ENCODE measurements around the gene HHAT. TPM values are rescaled to one million over a fixed set of nuclear protein-coding genes. Genes with fewer than 3 reads are reported as not detected.

The HHAT gene
- polyA plus RNA-seq, 2 of the 4 experiments (the other 2 are of a cell fraction): 3.8 to 4.5 TPM

DNA sequence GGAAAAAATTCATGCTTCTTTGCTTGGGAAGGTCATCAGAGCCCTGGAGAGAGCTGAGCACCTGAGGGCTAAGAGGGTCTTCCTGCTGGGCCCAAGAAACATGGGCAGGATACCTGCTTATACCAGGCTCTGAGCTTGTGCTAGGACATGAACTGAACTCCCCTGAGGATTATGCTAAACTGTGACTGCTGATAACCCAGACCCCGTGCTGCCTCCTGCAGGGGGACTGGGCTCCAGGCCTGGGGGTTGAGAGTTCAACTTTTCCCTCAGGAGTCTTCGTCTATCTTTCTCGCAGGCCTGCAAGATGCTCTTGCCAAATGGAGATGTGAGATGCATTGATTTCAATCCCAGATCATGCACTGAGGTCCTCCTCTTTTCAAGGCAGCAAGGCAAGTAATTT is 368.5 kb downstream of the HHAT start:
- TF ChIP-seq FOSL2 (IDR thresholded peaks at IDR 0.05): no peak
- no peak for TF ChIP-seq FOSL2 (CRISPR knock-in tag; IDR thresholded peaks at IDR 0.05)
- no peak for TF ChIP-seq POLR2AphosphoS2 (conservative IDR thresholded peaks at IDR 0.05; ENCODE audit: low read length)
- TF ChIP-seq CBX2 (IDR thresholded peaks at IDR 0.05; ENCODE audit: borderline replicate concordance, low read depth): no peak
- no peak for TF ChIP-seq KDM1A (IDR thresholded peaks at IDR 0.05; ENCODE audit: low read depth)
- no peak for TF ChIP-seq NPAS2 (CRISPR knock-in tag; IDR thresholded peaks at IDR 0.05; ENCODE audit: borderline replicate concordance)
- TF ChIP-seq MAZ (IDR thresholded peaks at IDR 0.05; ENCODE audit: borderline replicate concordance, low read depth, low read length): no peak
- no peak for TF ChIP-seq HMGXB4 (CRISPR knock-in tag; IDR thresholded peaks at IDR 0.05; ENCODE audit: borderline replicate concordance)
- TF ChIP-seq, protein P1, sequence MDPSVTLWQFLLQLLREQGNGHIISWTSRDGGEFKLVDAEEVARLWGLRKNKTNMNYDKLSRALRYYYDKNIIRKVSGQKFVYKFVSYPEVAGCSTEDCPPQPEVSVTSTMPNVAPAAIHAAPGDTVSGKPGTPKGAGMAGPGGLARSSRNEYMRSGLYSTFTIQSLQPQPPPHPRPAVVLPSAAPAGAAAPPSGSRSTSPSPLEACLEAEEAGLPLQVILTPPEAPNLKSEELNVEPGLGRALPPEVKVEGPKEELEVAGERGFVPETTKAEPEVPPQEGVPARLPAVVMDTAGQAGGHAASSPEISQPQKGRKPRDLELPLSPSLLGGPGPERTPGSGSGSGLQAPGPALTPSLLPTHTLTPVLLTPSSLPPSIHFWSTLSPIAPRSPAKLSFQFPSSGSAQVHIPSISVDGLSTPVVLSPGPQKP (IDR thresholded peaks at IDR 0.05; ENCODE audit: low read depth, low read length): no peak
- Histone ChIP-seq H3K4me1 (peaks cover 17% of the 10 kb centered on the region; the same call in 2 of the 3 replicates), H3K4me3 (no peak overlapping the region), H3K4me2 (no peak overlapping the region), H3K27ac (0 out of 6 replicates have a peak overlapping the region, but pooled peaks of 1 of the 2 experiments have one; percentile 34), H3K9me3 (0 out of 3 replicates have a peak, but pooled peaks cover 3% of the 10 kb centered on the region)
- POLR2A ChIA-PET: no interaction called here
- no peak for ATAC-seq
- no peak for FAIRE-seq
- CTCF ChIA-PET: interaction anchor here (0.6 to 4.8 kb wide), 2 partner anchors 154 to 437 kb away, joined by 3 to 15 read pairs; partner anchors contain the start of gene KCNH1
- DNase-seq (ENCODE audit: low read depth in 1 of 2, low spot score in 1 of 2): no peak
- 68% methylated on average over 3 of the region's 3 CpGs for WGBS (ENCODE audit: missing lambda C conversion rate)

DNA sequence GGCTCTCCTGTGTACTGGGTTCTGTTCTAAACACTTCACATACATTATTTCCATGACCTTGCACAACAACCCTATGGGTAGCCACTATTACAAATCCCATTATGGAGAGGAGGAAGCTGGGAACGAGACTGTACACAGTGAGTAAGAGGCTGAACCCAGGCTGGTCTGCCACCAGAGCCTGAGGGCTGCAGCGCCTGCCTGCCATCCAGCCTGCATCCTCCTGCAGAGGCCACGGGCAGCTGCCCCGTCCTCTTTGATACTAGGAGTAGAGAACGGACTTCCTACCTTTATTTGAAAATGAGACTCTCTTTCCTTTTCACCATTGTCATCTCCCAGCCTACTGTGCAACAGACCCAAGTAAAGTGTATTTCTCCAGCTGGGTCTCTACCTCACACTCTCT is 370.0 kb downstream of the HHAT start:
- no peak for TF ChIP-seq ESRRA (IDR thresholded peaks at IDR 0.05; ENCODE audit: borderline replicate concordance, low read length)
- TF ChIP-seq RARB (CRISPR knock-in tag; IDR thresholded peaks at IDR 0.05): no peak
- TF ChIP-seq, protein P2, sequence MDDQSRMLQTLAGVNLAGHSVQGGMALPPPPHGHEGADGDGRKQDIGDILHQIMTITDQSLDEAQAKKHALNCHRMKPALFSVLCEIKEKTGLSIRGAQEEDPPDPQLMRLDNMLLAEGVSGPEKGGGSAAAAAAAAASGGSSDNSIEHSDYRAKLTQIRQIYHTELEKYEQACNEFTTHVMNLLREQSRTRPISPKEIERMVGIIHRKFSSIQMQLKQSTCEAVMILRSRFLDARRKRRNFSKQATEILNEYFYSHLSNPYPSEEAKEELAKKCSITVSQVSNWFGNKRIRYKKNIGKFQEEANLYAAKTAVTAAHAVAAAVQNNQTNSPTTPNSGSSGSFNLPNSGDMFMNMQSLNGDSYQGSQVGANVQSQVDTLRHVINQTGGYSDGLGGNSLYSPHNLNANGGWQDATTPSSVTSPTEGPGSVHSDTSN (IDR thresholded peaks at IDR 0.05): no peak
- no peak for TF ChIP-seq EP300 (IDR thresholded peaks at IDR 0.05)
- TF ChIP-seq RNF2 (IDR thresholded peaks at IDR 0.05; ENCODE audit: borderline replicate concordance, low read depth): no peak
- no peak for TF ChIP-seq JUNB (IDR thresholded peaks at IDR 0.05)
- no peak for TF ChIP-seq HEYL (CRISPR knock-in tag; IDR thresholded peaks at IDR 0.05)
- TF ChIP-seq KDM5A (IDR thresholded peaks at IDR 0.05): no peak
- TF ChIP-seq PHF8 (IDR thresholded peaks at IDR 0.05; ENCODE audit: borderline replicate concordance, low read depth): no peak
- TF ChIP-seq RCOR1 (IDR thresholded peaks at IDR 0.05; ENCODE audit: low read depth, low read length): no peak
- no peak for TF ChIP-seq CEBPB (IDR thresholded peaks at IDR 0.05)
- no peak for TF ChIP-seq HOXB5 (CRISPR knock-in tag; IDR thresholded peaks at IDR 0.05)
- no peak overlapping the region for H3K4me2 ChIP-seq
- POLR2A ChIA-PET: no interaction called here
- FAIRE-seq (no peak), ATAC-seq (peak in 1 of 2 experiments; percentile 41; a peak in 3 of 6 replicates), DNase-seq (ENCODE audit: low read depth in 1 of 2, low spot score in 1 of 2) (no peak)
- 0 out of 3 replicates have a peak, but pooled peaks cover 3% of the 10 kb centered on the region for H3K9me3 ChIP-seq
- CTCF ChIA-PET: interaction anchor here (2.8 kb wide), 1 partner anchor 435 kb away, joined by 8 read pairs; the partner anchor contains the start of gene KCNH1
- H3K4me1 ChIP-seq: peaks cover 14% of the 10 kb centered on the region; the same call in 2 of the 3 replicates
- WGBS (ENCODE audit: missing lambda C conversion rate): 87% methylated on average over 5 of the region's 5 CpGs
- H3K27ac ChIP-seq: no peak overlapping the region
- no peak overlapping the region for H3K4me3 ChIP-seq
